ENCODE measurements around the gene CCM2.

GRCh38 chr7:45099891-45100760 is 100.1 kb downstream of the CCM2 start:
- TF ChIP-seq, protein P1, sequence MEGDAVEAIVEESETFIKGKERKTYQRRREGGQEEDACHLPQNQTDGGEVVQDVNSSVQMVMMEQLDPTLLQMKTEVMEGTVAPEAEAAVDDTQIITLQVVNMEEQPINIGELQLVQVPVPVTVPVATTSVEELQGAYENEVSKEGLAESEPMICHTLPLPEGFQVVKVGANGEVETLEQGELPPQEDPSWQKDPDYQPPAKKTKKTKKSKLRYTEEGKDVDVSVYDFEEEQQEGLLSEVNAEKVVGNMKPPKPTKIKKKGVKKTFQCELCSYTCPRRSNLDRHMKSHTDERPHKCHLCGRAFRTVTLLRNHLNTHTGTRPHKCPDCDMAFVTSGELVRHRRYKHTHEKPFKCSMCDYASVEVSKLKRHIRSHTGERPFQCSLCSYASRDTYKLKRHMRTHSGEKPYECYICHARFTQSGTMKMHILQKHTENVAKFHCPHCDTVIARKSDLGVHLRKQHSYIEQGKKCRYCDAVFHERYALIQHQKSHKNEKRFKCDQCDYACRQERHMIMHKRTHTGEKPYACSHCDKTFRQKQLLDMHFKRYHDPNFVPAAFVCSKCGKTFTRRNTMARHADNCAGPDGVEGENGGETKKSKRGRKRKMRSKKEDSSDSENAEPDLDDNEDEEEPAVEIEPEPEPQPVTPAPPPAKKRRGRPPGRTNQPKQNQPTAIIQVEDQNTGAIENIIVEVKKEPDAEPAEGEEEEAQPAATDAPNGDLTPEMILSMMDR (conservative IDR thresholded peaks at IDR 0.05; ENCODE audit: low read depth in 2 of 2): no peak
- TF ChIP-seq REST (IDR thresholded peaks at IDR 0.05; ENCODE audit: unreplicated experiment) (no peak), POLR2AphosphoS5 (IDR thresholded peaks at IDR 0.05; ENCODE audit: low read depth) (no peak), JUNB (IDR thresholded peaks at IDR 0.05; ENCODE audit: unreplicated experiment) (no peak), EZH2 (IDR thresholded peaks at IDR 0.05; ENCODE audit: low read depth, unreplicated experiment) (no peak), STAT1 (IDR thresholded peaks at IDR 0.05; ENCODE audit: unreplicated experiment) (no peak), NANOG (IDR thresholded peaks at IDR 0.05; ENCODE audit: borderline replicate concordance) (no peak), EZH2phosphoT487 (IDR thresholded peaks at IDR 0.05; ENCODE audit: unreplicated experiment) (no peak), ZNF114 (CRISPR knock-in tag; IDR thresholded peaks at IDR 0.05) (no peak), CREB1 (CRISPR knock-in tag; IDR thresholded peaks at IDR 0.05; ENCODE audit: low read depth) (no peak), ZNF331 (CRISPR knock-in tag; IDR thresholded peaks at IDR 0.05; ENCODE audit: low read depth) (no peak), ETS1 (IDR thresholded peaks at IDR 0.05) (no peak)
- TF ChIP-seq, protein P2, sequence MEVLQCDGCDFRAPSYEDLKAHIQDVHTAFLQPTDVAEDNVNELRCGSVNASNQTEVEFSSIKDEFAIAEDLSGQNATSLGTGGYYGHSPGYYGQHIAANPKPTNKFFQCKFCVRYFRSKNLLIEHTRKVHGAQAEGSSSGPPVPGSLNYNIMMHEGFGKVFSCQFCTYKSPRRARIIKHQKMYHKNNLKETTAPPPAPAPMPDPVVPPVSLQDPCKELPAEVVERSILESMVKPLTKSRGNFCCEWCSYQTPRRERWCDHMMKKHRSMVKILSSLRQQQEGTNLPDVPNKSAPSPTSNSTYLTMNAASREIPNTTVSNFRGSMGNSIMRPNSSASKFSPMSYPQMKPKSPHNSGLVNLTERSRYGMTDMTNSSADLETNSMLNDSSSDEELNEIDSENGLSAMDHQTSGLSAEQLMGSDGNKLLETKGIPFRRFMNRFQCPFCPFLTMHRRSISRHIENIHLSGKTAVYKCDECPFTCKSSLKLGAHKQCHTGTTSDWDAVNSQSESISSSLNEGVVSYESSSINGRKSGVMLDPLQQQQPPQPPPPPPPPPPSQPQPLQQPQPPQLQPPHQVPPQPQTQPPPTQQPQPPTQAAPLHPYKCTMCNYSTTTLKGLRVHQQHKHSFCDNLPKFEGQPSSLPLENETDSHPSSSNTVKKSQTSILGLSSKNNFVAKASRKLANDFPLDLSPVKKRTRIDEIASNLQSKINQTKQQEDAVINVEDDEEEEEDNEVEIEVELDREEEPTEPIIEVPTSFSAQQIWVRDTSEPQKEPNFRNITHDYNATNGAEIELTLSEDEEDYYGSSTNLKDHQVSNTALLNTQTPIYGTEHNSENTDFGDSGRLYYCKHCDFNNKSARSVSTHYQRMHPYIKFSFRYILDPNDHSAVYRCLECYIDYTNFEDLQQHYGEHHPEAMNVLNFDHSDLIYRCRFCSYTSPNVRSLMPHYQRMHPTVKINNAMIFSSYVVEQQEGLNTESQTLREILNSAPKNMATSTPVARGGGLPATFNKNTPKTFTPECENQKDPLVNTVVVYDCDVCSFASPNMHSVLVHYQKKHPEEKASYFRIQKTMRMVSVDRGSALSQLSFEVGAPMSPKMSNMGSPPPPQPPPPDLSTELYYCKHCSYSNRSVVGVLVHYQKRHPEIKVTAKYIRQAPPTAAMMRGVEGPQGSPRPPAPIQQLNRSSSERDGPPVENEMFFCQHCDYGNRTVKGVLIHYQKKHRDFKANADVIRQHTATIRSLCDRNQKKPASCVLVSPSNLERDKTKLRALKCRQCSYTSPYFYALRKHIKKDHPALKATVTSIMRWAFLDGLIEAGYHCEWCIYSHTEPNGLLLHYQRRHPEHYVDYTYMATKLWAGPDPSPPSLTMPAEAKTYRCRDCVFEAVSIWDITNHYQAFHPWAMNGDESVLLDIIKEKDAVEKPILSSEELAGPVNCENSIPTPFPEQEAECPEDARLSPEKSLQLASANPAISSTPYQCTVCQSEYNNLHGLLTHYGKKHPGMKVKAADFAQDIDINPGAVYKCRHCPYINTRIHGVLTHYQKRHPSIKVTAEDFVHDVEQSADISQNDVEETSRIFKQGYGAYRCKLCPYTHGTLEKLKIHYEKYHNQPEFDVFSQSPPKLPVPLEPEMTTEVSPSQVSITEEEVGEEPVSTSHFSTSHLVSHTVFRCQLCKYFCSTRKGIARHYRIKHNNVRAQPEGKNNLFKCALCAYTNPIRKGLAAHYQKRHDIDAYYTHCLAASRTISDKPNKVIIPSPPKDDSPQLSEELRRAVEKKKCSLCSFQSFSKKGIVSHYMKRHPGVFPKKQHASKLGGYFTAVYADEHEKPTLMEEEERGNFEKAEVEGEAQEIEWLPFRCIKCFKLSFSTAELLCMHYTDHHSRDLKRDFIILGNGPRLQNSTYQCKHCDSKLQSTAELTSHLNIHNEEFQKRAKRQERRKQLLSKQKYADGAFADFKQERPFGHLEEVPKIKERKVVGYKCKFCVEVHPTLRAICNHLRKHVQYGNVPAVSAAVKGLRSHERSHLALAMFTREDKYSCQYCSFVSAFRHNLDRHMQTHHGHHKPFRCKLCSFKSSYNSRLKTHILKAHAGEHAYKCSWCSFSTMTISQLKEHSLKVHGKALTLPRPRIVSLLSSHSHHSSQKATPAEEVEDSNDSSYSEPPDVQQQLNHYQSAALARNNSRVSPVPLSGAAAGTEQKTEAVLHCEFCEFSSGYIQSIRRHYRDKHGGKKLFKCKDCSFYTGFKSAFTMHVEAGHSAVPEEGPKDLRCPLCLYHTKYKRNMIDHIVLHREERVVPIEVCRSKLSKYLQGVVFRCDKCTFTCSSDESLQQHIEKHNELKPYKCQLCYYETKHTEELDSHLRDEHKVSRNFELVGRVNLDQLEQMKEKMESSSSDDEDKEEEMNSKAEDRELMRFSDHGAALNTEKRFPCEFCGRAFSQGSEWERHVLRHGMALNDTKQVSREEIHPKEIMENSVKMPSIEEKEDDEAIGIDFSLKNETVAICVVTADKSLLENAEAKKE (CRISPR knock-in tag; IDR thresholded peaks at IDR 0.05): no peak

Measured in GM23338 (cell line).